SK-N-SH treated with all-trans-retinoic acid at 6 μM for 48 hours (cell line): ENCODE measurements around the gene PMEPA1.

Source experiments
- ATAC-seq: fragments of 200-7000 bp; cut with Tn5 transposase; 3 replicates; pipeline ENCODE4 v1.9.1; 2020; ENCODE audit warnings: mild to moderate bottlenecking, moderate library complexity
- ARNTL ChIP-seq: fragments of 450-650 bp; formaldehyde crosslinking; IDR thresholded peaks from 2 replicates; pipeline ENCODE4 v1.5.0; 2020; ENCODE audit warnings: low read depth, mild to moderate bottlenecking, moderate library complexity, borderline replicate concordance
- BACH2 ChIP-seq: fragments of 250-450 bp; sonication (Bioruptor Pico); IDR thresholded peaks from 2 replicates; pipeline ENCODE4 v1.9.0; 2021; ENCODE audit warnings: mild to moderate bottlenecking, borderline replicate concordance
- CREB5 ChIP-seq: fragments of 250-450 bp; sonication (Bioruptor Pico); IDR thresholded peaks from 2 replicates; pipeline ENCODE4 v1.5.1; 2020; ENCODE audit warnings: low read depth, mild to moderate bottlenecking, moderate library complexity
- CSDC2 ChIP-seq: fragments of 250-450 bp; sonication (Bioruptor Pico); IDR thresholded peaks from 2 replicates; pipeline ENCODE4 v1.5.0; 2020; ENCODE audit warnings: mild to moderate bottlenecking, moderate library complexity
- CSRNP3 ChIP-seq: fragments of 250-450 bp; sonication (Bioruptor Pico); IDR thresholded peaks from 2 replicates; pipeline ENCODE4 v1.5.1; 2021; ENCODE audit warnings: mild to moderate bottlenecking, moderate library complexity
- ESRRG ChIP-seq: fragments of 250-450 bp; sonication (Bioruptor Pico); IDR thresholded peaks from 2 replicates; pipeline ENCODE4 v1.6.1; 2021; ENCODE audit warnings: mild to moderate bottlenecking
- GLIS3 ChIP-seq: fragments of 250-450 bp; sonication (Bioruptor Pico); IDR thresholded peaks from 2 replicates; pipeline ENCODE4 v1.5.0; 2020; ENCODE audit warnings: mild to moderate bottlenecking, moderate library complexity
- ISL1 ChIP-seq: fragments of 250-450 bp; sonication (Bioruptor Pico); IDR thresholded peaks from 2 replicates; pipeline ENCODE4 v2.1.2; 2022; ENCODE audit warnings: mild to moderate bottlenecking, moderate library complexity
- OSR1 ChIP-seq: fragments of 250-450 bp; sonication (Bioruptor Pico); IDR thresholded peaks from 2 replicates; pipeline ENCODE4 v1.8.0; 2022; ENCODE audit warnings: moderate library complexity, mild to moderate bottlenecking, inconsistent platforms
- PATZ1 ChIP-seq: fragments of 250-450 bp; sonication (Bioruptor Pico); IDR thresholded peaks from 2 replicates; pipeline ENCODE4 v1.8.0; 2020; ENCODE audit warnings: mild to moderate bottlenecking, moderate library complexity, borderline replicate concordance
- POU6F1 ChIP-seq: fragments of 250-450 bp; sonication (Bioruptor Pico); IDR thresholded peaks from 2 replicates; pipeline ENCODE4 v1.8.0; 2021; ENCODE audit warnings: low read depth, mild to moderate bottlenecking, moderate library complexity, borderline replicate concordance
- PPARA ChIP-seq: fragments of 250-450 bp; sonication (Bioruptor Pico); IDR thresholded peaks from 2 replicates; pipeline ENCODE4 v1.5.0; 2020; ENCODE audit warnings: mild to moderate bottlenecking, borderline replicate concordance
- RARB ChIP-seq: fragments of 250-450 bp; sonication (Bioruptor Pico); IDR thresholded peaks from 2 replicates; pipeline ENCODE4 v1.8.0; 2021; ENCODE audit warnings: mild to moderate bottlenecking, moderate library complexity
- SNAI2 ChIP-seq: fragments of 250-450 bp; sonication (Bioruptor Pico); IDR thresholded peaks from 2 replicates; pipeline ENCODE4 v1.5.0; 2020; ENCODE audit warnings: mild to moderate bottlenecking, moderate library complexity
- TCF4 ChIP-seq: fragments of 250-450 bp; sonication (Bioruptor Pico); IDR thresholded peaks from 2 replicates; pipeline ENCODE4 v1.8.0; 2021; ENCODE audit warnings: mild to moderate bottlenecking, moderate library complexity, borderline replicate concordance
- TOX ChIP-seq: fragments of 250-450 bp; sonication (Bioruptor Pico); IDR thresholded peaks from 2 replicates; pipeline ENCODE4 v1.8.0; 2021; ENCODE audit warnings: mild to moderate bottlenecking, moderate library complexity, borderline replicate concordance
- TSHZ2 ChIP-seq: fragments of 250-450 bp; sonication (Bioruptor Pico); IDR thresholded peaks from 2 replicates; pipeline ENCODE4 v1.5.0; 2020; ENCODE audit warnings: mild to moderate bottlenecking, moderate library complexity
- ZC3H10 ChIP-seq: fragments of 250-450 bp; sonication (Bioruptor Pico); IDR thresholded peaks from 2 replicates; pipeline ENCODE4 v1.5.1; 2021; ENCODE audit warnings: mild to moderate bottlenecking, moderate library complexity
- ZFP3 ChIP-seq: fragments of 250-450 bp; sonication (Bioruptor Pico); IDR thresholded peaks from 2 replicates; pipeline ENCODE4 v1.5.0; 2020; ENCODE audit warnings: mild to moderate bottlenecking, moderate library complexity
- ZFP30 ChIP-seq: fragments of 450-650 bp; formaldehyde crosslinking; IDR thresholded peaks from 2 replicates; pipeline ENCODE4 v1.5.0; 2022; ENCODE audit warnings: mild to moderate bottlenecking, moderate library complexity
- ZNF8 ChIP-seq: fragments of 450-650 bp; formaldehyde crosslinking; IDR thresholded peaks from 2 replicates; pipeline ENCODE4 v1.5.0; 2020; ENCODE audit warnings: mild to moderate bottlenecking, moderate library complexity

The PMEPA1 gene

GRCh38 chr20:57654998-57655808 lies 54.6 kb downstream of the PMEPA1 start:
- peak; percentile 7; the same call in 1 of the 3 replicates for ATAC-seq
- no peak for TF ChIP-seq ESRRG
- TF ChIP-seq OSR1 (CRISPR knock-in tag): no peak
- TF ChIP-seq POU6F1 (CRISPR knock-in tag): no peak
- TF ChIP-seq ZFP30: no peak
- no peak for TF ChIP-seq ZC3H10
- no peak for TF ChIP-seq CSRNP3 (CRISPR knock-in tag)
- TF ChIP-seq GLIS3 (CRISPR knock-in tag): no peak
- TF ChIP-seq ZNF8 (CRISPR knock-in tag): no peak
- no peak for TF ChIP-seq TCF4 (CRISPR knock-in tag)
- TF ChIP-seq, all 23 proteins: peak for 0

GRCh38 chr20:57654363-57654997 lies 55.3 kb downstream of the PMEPA1 start:
- peak; percentile 94 for ATAC-seq
- no peak for TF ChIP-seq TOX
- no peak for TF ChIP-seq TCF4 (CRISPR knock-in tag)
- TF ChIP-seq CSDC2 (CRISPR knock-in tag): no peak
- TF ChIP-seq BACH2: no peak
- TF ChIP-seq CREB5 (CRISPR knock-in tag): no peak
- TF ChIP-seq OSR1 (CRISPR knock-in tag): no peak
- TF ChIP-seq GLIS3 (CRISPR knock-in tag): no peak
- TF ChIP-seq ESRRG: no peak
- no peak for TF ChIP-seq ZFP30
- TF ChIP-seq ARNTL (CRISPR knock-in tag): no peak
- TF ChIP-seq TSHZ2: no peak
- TF ChIP-seq PPARA (CRISPR knock-in tag): no peak

GRCh38 chr20:57653910-57654309 lies 55.9 kb downstream of the PMEPA1 start:
- ATAC-seq: no peak
- TF ChIP-seq SNAI2 (CRISPR knock-in tag) (no peak), PATZ1 (no peak), ZFP3 (no peak), CSDC2 (CRISPR knock-in tag) (no peak), ZC3H10 (no peak), RARB (CRISPR knock-in tag) (no peak), GLIS3 (CRISPR knock-in tag) (no peak), CSRNP3 (CRISPR knock-in tag) (no peak), POU6F1 (CRISPR knock-in tag) (no peak), ISL1 (no peak)
